Psoas muscle (tissue), 8 donors: Measurements from ENCODE around the gene CRB3. TPM values are rescaled to one million over a fixed set of nuclear protein-coding genes. Genes with fewer than 3 reads are reported as not detected.
A peak's percentile ranks its signal among the peaks of the same experiment; 100 is the strongest.

Experiments
- ATAC-seq, 4 donors: fragments of 200-7000 bp; cut with Tn5 transposase; one replicate each; pipeline ENCODE4 v1.9.1; 2020; ENCODE audit warnings: moderate library complexity in 3 of 4, mild to moderate bottlenecking in 2 of 4
- DNase-seq, 2 donors: peaks; one replicate each; pipeline ENCODE4 v3.0.0-alpha.2; 2020
- H3K27ac ChIP-seq: fragments of 200-600 bp; one replicate; pipeline ENCODE4 v1.8.0; 2022
- H3K27me3 ChIP-seq, 3 donors: fragments of 200-600 bp in 1 of 3; one replicate each; pipeline versions ENCODE4 v1.6.1 to v1.8.0; 2013 to 2022; ENCODE audit warnings: low read length in 2 of 3, mild to moderate bottlenecking in 2 of 3, moderate library complexity in 1 of 3; ENCODE audit not compliant: insufficient read depth in 3 of 3
- H3K36me3 ChIP-seq, 2 donors: fragments of 200-600 bp in 1 of 2; one replicate each; pipeline versions ENCODE4 v1.6.1 to v1.8.0; 2013 to 2022; ENCODE audit warnings: low read depth in 1 of 2, mild to moderate bottlenecking in 1 of 2, moderate library complexity in 1 of 2; ENCODE audit not compliant: insufficient read depth in 1 of 2
- H3K4me1 ChIP-seq: fragments of 200-600 bp; one replicate; pipeline ENCODE4 v1.8.0; 2022
- H3K4me3 ChIP-seq: fragments of 200-600 bp; one replicate; pipeline ENCODE4 v1.8.0; 2022; ENCODE audit warnings: mild to moderate bottlenecking
- H3K9me3 ChIP-seq: fragments of 200-600 bp; one replicate; pipeline ENCODE4 v1.8.0; 2022
- CTCF ChIP-seq: fragments of 200-600 bp; IDR thresholded peaks from one replicate; pipeline ENCODE4 v1.8.0; 2022; ENCODE audit warnings: antibody characterized with exemption
- WGBS, 3 donors: extraction: QIAGEN DNeasy Blood & Tissue Kit; methylation state at CpG; one replicate each; pipeline versions ENCODE4 v1.1.6 to v1.1.7; 2013; 5-methylcytosine and 5-hydroxymethylcytosine counted together
- intact Hi-C, 2 donors: fragments of 100-400 bp; cut with DNase I; formaldehyde crosslinking; loops; one replicate each; pipeline versions ENCODE4 v1.11.0 to v1.14.2; 2022
- long read RNA-seq, 2 donors: library from polyadenylated mRNA; unstranded; transcript quantifications; one replicate each; pipeline ENCODE4 v2.0.0, GENCODE V29; 2021
- polyA plus RNA-seq, 3 donors: library from polyadenylated mRNA; stranded (reverse); fragments of 200-250 nt; gene quantifications; one replicate each; pipeline ENCODE4 v1.2.3, GENCODE V29; 2013
- total RNA-seq, 4 donors: library from RNA; stranded (reverse); fragmentation: NEBNext Ultra II Directional in 2 of 4; extraction: Animal tissue kit (Norgen Biotek cat#: 25700) in 2 of 4; gene quantifications; one replicate each; pipeline versions ENCODE4 v1.2.1 to v1.2.4, GENCODE V29; 2021 to 2023
- donor health status: healthy with polysubstance abuse.
- donor health status: DM: no; HTN: no; CAD: no; lungs with moderate emphysema.
- donor health status: Bipolar disorder and iron deficiency.
- donor health status: healthy.
- donor health status: DM: yes; HTN: yes; CAD: no.
- donor health status: DM: no; HTN: no; CAD: no.
- donor health status: DM: no; HTN: no; CAD: no.
- donor health status: DM: yes; HTN: yes; CAD: no.

Gene CRB3
- total RNA-seq (not detected), polyA plus RNA-seq (under 1 TPM in 2 of 3 donors, not detected in 1; 0.23 to 0.38 TPM)
- long read RNA-seq, donor 1, result 0 reads
- long read RNA-seq, donor 2, result 0 reads

GRCh38 chr19:6464070-6464873, at the start of gene CRB3:
CRB3 (plus strand) TSS chr19:6464271; CDS start chr19:6464702, 431 bp downstream.
- WGBS, 3 donors, result 3 to 5% (median 3%) methylated on average over 50 to 65 of the region's 65 CpGs
- no peak within 1 kb of the TSS for H3K27ac ChIP-seq
- H3K4me1 ChIP-seq, result no peaks in the 10 kb centered on the region
- no peak for ATAC-seq
- H3K4me3 ChIP-seq, result no peak within 1 kb of the TSS
- no peak for TF ChIP-seq CTCF
- no peaks in the 10 kb centered on the region for H3K9me3 ChIP-seq
- H3K36me3 ChIP-seq, result no peaks in the 10 kb centered on the region
- DNase-seq, result peak in 1 of 2 donors; percentile 22
- intact Hi-C loops, result no loop called here
- peaks cover 0 to 35% (median 13%) of the 10 kb centered on the region in 3 donors for H3K27me3 ChIP-seq

GRCh38 chr19:6414793-6415590, 49.1 kb upstream of the CRB3 start:
- Histone ChIP-seq H3K27me3 (no peaks in the 10 kb centered on the region), H3K36me3 (peaks cover 15 to 69% of the 10 kb centered on the region in 2 donors), H3K27ac (no peak overlapping the region), H3K4me1 (no peaks in the 10 kb centered on the region), H3K4me3 (no peak overlapping the region), H3K9me3 (no peaks in the 10 kb centered on the region)
- 89 to 92% (median 90%) methylated on average over 41 to 47 of the region's 47 CpGs for WGBS, 3 donors
- peak in 1 of 2 donors; percentile 50 for DNase-seq
- no peak for TF ChIP-seq CTCF
- intact Hi-C loops, result no loop called here
- ATAC-seq, result no peak

GRCh38 chr19:6415591-6416190, 48.4 kb upstream of the CRB3 start:
- DNase-seq (no peak), ATAC-seq (no peak)
- H3K27ac ChIP-seq, result no peak overlapping the region
- H3K4me1 ChIP-seq, result no peaks in the 10 kb centered on the region
- H3K9me3 ChIP-seq, result no peaks in the 10 kb centered on the region
- intact Hi-C loops, result no loop called here
- no peak overlapping the region for H3K4me3 ChIP-seq
- no peaks in the 10 kb centered on the region for H3K27me3 ChIP-seq
- WGBS, 3 donors, result 88 to 93% (median 89%) methylated on average over 26 to 32 of the region's 32 CpGs
- TF ChIP-seq CTCF, result no peak
- H3K36me3 ChIP-seq, result peaks cover 15 to 76% of the 10 kb centered on the region in 2 donors

- 90 to 92% (median 91%) methylated on average over 28 to 29 of the region's 29 CpGs for WGBS, 3 donors
- Histone ChIP-seq H3K4me1 (peaks cover 2% of the 10 kb centered on the region), H3K27me3 (no peaks in the 10 kb centered on the region), H3K36me3 (peaks cover 15 to 87% of the 10 kb centered on the region in 2 donors), H3K27ac (no peak overlapping the region), H3K4me3 (no peak overlapping the region), H3K9me3 (no peaks in the 10 kb centered on the region)
- intact Hi-C loops, result no loop called here
- no peak for TF ChIP-seq CTCF
- ATAC-seq, result no peak
- peak in 1 of 2 donors; percentile 47 for DNase-seq
Measured at GRCh38 chr19:6416658-6417405, 47.2 kb upstream of the CRB3 start.
